Thyroid gland (tissue), 4 donors: ENCODE data around the gene AQP12B. TPM values are rescaled to one million over a fixed set of nuclear protein-coding genes. Genes with fewer than 3 reads are reported as not detected.

ENCODE experiments used
- DNase-seq, 2 donors: peaks; one replicate each; pipeline ENCODE4 v3.0.0-alpha.2; 2019
- H3K27ac ChIP-seq, 3 donors: fragments of 200-600 bp; sonication (generic); 1 replicate in 2 of 3; 2 replicates in 1 of 3; pipeline ENCODE4 v1.5.1; 2016 to 2019; ENCODE audit warnings: mild to moderate bottlenecking in 1 of 3, moderate library complexity in 1 of 3
- H3K27me3 ChIP-seq: fragments of 200-600 bp; sonication (generic); one replicate; pipeline ENCODE4 v1.5.1; 2019
- H3K36me3 ChIP-seq, 2 donors: fragments of 200-600 bp; sonication (generic); one replicate each; pipeline ENCODE4 v1.5.1; 2016 to 2019
- H3K4me1 ChIP-seq, 2 donors: fragments of 200-600 bp; sonication (generic); one replicate each; pipeline ENCODE4 v1.5.1; 2017 to 2019
- H3K4me3 ChIP-seq, 3 donors: fragments of 200-600 bp; sonication (generic); replicated peaks in 1 of 3; 1 replicate in 2 of 3; 2 replicates in 1 of 3; pipeline ENCODE4 v1.5.1; 2016; ENCODE audit warnings: mild to moderate bottlenecking in 1 of 3
- H3K9me3 ChIP-seq: fragments of 200-600 bp; sonication (generic); one replicate; pipeline ENCODE4 v1.5.1; 2017
- POLR2A ChIP-seq, 2 donors: fragments of 450-650 bp; IDR thresholded peaks; one replicate each; pipeline ENCODE4 v1.6.1; 2017; ENCODE audit warnings: antibody characterized with exemption in 2 of 2, mild to moderate bottlenecking in 2 of 2, moderate library complexity in 1 of 2
- WGBS, 2 donors: methylation state at CpG; one replicate each; pipeline ENCODE4 v1.1.5; 2017; 5-methylcytosine and 5-hydroxymethylcytosine counted together
- intact Hi-C: fragments of 100-400 bp; cut with DNase I; formaldehyde crosslinking; loops from one replicate; pipeline ENCODE4 v1.15.1; 2023
- small RNA-seq: library from RNA; depleted of rRNA; stranded (forward); fragments of <200 nt; gene quantifications from one replicate; pipeline ENCODE3, GENCODE V24; 2016
- total RNA-seq, 4 donors: library from RNA; depleted of rRNA; stranded (reverse); fragments of >200 nt; gene quantifications; one replicate each; pipeline ENCODE4 v1.2.3, GENCODE V29; 2016
- TF ChIP-seq, protein P1 (sequence below), 6 experiments: fragments of 200-600 bp in 3 of 6; fragments of 450-650 bp in 3 of 6; sonication (generic) in 3 of 6; IDR thresholded peaks; one replicate each; pipeline ENCODE4 v1.5.1; 2016 to 2019; ENCODE audit warnings: antibody characterized with exemption in 6 of 6, mild to moderate bottlenecking in 2 of 6, inconsistent platforms in 1 of 6, moderate library complexity in 1 of 6

The AQP12B gene
- total RNA-seq, 4 donors from 2014 or later = 0.13 TPM; not detected in 3

GRCh38 chr2:240626531-240627300 is 56.0 kb downstream of the AQP12B start:
- no peak for DNase-seq
- no peak for TF ChIP-seq POLR2A (IDR thresholded peaks at IDR 0.05)
- TF ChIP-seq, protein P1, sequence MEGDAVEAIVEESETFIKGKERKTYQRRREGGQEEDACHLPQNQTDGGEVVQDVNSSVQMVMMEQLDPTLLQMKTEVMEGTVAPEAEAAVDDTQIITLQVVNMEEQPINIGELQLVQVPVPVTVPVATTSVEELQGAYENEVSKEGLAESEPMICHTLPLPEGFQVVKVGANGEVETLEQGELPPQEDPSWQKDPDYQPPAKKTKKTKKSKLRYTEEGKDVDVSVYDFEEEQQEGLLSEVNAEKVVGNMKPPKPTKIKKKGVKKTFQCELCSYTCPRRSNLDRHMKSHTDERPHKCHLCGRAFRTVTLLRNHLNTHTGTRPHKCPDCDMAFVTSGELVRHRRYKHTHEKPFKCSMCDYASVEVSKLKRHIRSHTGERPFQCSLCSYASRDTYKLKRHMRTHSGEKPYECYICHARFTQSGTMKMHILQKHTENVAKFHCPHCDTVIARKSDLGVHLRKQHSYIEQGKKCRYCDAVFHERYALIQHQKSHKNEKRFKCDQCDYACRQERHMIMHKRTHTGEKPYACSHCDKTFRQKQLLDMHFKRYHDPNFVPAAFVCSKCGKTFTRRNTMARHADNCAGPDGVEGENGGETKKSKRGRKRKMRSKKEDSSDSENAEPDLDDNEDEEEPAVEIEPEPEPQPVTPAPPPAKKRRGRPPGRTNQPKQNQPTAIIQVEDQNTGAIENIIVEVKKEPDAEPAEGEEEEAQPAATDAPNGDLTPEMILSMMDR (IDR thresholded peaks at IDR 0.05) = no peak
- intact Hi-C loops = no loop called here
- H3K4me3 ChIP-seq = no peak overlapping the region
- no peaks in the 10 kb centered on the region for H3K36me3 ChIP-seq
- no peak overlapping the region for H3K27ac ChIP-seq
- no peaks in the 10 kb centered on the region for H3K9me3 ChIP-seq
- no peaks in the 10 kb centered on the region for H3K27me3 ChIP-seq
- 56 to 62% methylated on average over 2 to 5 of the region's 21 CpGs for whole genome bisulfite sequencing, 2 donors
- no peaks in the 10 kb centered on the region for H3K4me1 ChIP-seq

Small RNA genes lying within 50 kb of the gene (small RNA-seq; reads per million reads assigned to genes)
- gene AC011298.3 = not detected

Other genes starting within 250 kb of the AQP12B start
- 10 to 100 TPM; 14.1 to 35.5 (median 26.8) TPM for gene GPC1, start 247.2 kb downstream of the AQP12B start, total RNA-seq
- 10 to 100 TPM; 17.4 to 24.7 (median 21.0) TPM for gene ANKMY1, start 124.9 kb downstream of the AQP12B start, total RNA-seq
- gene DUSP28, start 122.5 kb downstream of the AQP12B start, total RNA-seq = 10 to 100 TPM in 1 of 4 donors, 1 to 10 TPM in 3; 6.6 to 12.5 (median 9.2) TPM
- 10 to 100 TPM; 20.0 to 45.5 (median 37.3) TPM for gene RNPEPL1, start 114.4 kb downstream of the AQP12B start, total RNA-seq
- gene CAPN10, start 96.2 kb downstream of the AQP12B start, total RNA-seq = 10 to 100 TPM; 19.3 to 25.3 (median 21.7) TPM
- 1 to 10 TPM in 2 of 4 donors, under 1 TPM in 2; 0.29 to 1.7 (median 1.0) TPM for gene GPR35, start 57.4 kb downstream of the AQP12B start, total RNA-seq
- gene AQP12A, start 9.0 kb upstream of the AQP12B start, total RNA-seq = not detected
- gene KIF1A, start 137.3 kb upstream of the AQP12B start, total RNA-seq = 1 to 10 TPM; 1.2 to 6.9 (median 4.1) TPM
- not detected for gene AGXT, start 185.9 kb upstream of the AQP12B start, total RNA-seq
- gene MAB21L4, start 213.3 kb upstream of the AQP12B start, total RNA-seq = under 1 TPM in 2 of 4 donors, not detected in 2; 0.33 to 0.81 TPM
- gene CROCC2, start 223.5 kb upstream of the AQP12B start, total RNA-seq = not detected